Muscle of leg (tissue), 11 donors: ENCODE data around the gene POFUT2. TPM values are rescaled to one million over a fixed set of nuclear protein-coding genes. Genes with fewer than 3 reads are reported as not detected.

Experiments
- DNase-seq: peaks from one replicate; pipeline ENCODE4 v3.0.0; 2013
- H3K27ac ChIP-seq: one replicate; pipeline ENCODE4 v1.5.1; 2013; ENCODE audit warnings: mild to moderate bottlenecking, low read length, control low read depth
- H3K27me3 ChIP-seq: one replicate; pipeline ENCODE4 v1.6.1; 2013; ENCODE audit warnings: low read length; ENCODE audit not compliant: control insufficient read depth, insufficient read depth
- H3K36me3 ChIP-seq: one replicate; pipeline ENCODE4 v1.6.1; 2013; ENCODE audit warnings: low read length; ENCODE audit not compliant: control insufficient read depth, insufficient read depth
- H3K4me1 ChIP-seq: one replicate; pipeline ENCODE4 v1.6.1; 2013; ENCODE audit warnings: low read length; ENCODE audit not compliant: control insufficient read depth, insufficient read depth
- H3K4me3 ChIP-seq: one replicate; pipeline ENCODE4 v1.5.1; 2013; ENCODE audit warnings: low read length, control low read depth
- H3K9me3 ChIP-seq: replicated peaks from 2 replicates; pipeline ENCODE4 v1.6.1; 2013; ENCODE audit warnings: low read depth, low read length; ENCODE audit not compliant: control insufficient read depth
- WGBS: methylation state at CpG from one replicate; pipeline ENCODE4 v1.1.5; 2013; ENCODE audit warnings: missing lambda C conversion rate; ENCODE audit not compliant: insufficient coverage; 5-methylcytosine and 5-hydroxymethylcytosine counted together
- polyA plus RNA-seq, 8 donors: library from polyadenylated mRNA; unstranded; fragments of 120-200 nt; gene quantifications; one replicate each; pipeline versions ENCODE4 v1.2.1 to v1.2.3, GENCODE V29; 2013; ENCODE audit warnings: inconsistent platforms in 1 of 8, low replicate concordance in 1 of 8; ENCODE audit not compliant: insufficient read length in 8 of 8, insufficient read depth in 1 of 8
- total RNA-seq: library from RNA; stranded (reverse); fragments of 120-200 nt; gene quantifications from one replicate; pipeline ENCODE4 v1.2.4, GENCODE V29; 2013

Gene POFUT2
- total and polyA plus RNA-seq, 9 donors: 30.8 to 47.3 (median 37.7) TPM

DNA sequence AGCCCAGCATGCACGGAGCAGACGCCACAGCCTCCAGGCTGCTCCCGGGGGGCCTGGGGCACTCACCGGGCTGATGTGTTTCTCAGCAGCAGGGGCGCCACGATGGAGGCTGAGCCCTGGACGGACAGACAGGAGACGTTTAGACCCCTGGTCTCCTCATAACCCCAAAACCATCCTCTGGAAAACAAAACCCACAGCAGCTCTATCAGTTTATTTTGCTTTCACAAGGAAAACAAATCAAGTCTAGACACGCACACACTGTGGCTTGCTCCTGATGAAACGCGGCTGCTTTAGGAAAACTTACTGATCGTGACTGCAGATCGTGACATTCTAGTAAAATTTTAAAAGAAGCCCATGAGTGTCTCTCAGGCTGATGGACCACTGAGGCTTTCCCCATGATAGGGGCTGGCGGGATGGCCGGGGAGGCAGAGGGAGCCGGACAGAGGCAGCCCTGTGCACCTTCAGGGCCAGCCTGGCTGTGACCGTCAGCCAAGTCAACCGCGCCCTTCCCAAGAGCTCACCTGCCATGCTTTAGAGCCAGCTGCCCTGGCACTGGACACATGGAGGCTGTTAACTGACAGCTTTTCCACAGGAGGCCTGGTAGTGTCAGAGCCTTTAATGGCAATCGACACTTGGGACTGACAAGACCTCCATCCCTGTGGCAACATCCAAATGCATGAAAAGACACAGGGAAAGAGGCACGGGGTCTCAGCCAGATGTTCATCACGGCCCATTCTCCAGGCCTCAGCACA lies 5.2 kb downstream of the POFUT2 start:
- no peak overlapping the region for H3K4me3 ChIP-seq

DNA sequence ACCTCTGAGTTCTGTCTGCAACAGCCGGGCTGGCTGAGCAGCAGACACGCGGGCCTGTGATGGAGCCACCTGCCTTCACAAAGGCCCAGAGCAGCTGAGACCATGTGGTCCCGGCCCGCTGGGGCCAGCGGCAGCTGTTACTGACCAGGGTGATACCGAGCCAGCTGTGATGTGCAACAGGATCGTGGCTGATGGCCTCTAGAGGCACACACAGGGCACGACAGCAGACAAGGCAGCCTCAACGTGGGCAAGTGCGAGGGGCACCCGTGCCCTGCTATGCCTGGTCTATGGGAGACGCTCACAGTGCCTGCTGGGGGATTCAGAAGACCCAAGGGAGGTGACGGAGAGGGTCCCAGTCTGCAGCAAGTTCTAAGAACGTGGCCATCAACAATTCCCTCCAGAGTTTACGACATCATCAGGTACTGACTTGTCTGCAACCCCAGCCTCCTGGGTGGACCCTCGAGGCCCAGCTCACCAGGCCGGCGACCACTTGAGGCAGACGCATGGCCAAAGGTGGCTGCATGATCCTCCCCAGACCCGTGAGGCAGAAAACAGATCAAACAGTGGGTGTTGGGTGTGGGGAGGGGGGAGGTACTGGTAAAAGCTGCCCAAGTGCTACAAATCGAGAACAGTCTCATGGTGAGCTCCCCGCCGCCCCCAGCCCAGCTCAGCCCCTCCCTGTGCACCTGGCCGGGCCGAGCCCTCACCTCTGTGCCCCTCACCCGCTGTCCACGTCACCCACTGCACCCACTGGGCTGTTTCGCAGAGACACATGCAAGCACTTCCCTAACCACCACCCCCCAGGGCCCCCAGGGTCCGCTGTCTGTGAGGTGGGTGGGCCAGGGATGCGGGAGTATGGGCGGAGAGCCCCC lies 6.0 kb downstream of the POFUT2 start:
- peak; percentile 84 for DNase-seq
- WGBS: 72% methylated on average over 22 of the region's 32 CpGs
- peaks cover 86% of the 10 kb centered on the region for H3K36me3 ChIP-seq
- H3K27me3 ChIP-seq: no peaks in the 10 kb centered on the region
- H3K9me3 ChIP-seq: no peaks in the 10 kb centered on the region
- peak overlapping the region; percentile 25 for H3K27ac ChIP-seq
- no peak overlapping the region for H3K4me3 ChIP-seq
- peaks cover 21% of the 10 kb centered on the region for H3K4me1 ChIP-seq

More for the DNA sequence above, 5.2 kb downstream of the POFUT2 start:
- no peaks in the 10 kb centered on the region for H3K9me3 ChIP-seq
- peaks cover 78% of the 10 kb centered on the region for H3K36me3 ChIP-seq
- no peaks in the 10 kb centered on the region for H3K27me3 ChIP-seq
- 77% methylated on average over 21 of the region's 22 CpGs for WGBS
- H3K4me1 ChIP-seq: peaks cover 23% of the 10 kb centered on the region
- no peak overlapping the region for H3K27ac ChIP-seq
- no peak for DNase-seq

DNA sequence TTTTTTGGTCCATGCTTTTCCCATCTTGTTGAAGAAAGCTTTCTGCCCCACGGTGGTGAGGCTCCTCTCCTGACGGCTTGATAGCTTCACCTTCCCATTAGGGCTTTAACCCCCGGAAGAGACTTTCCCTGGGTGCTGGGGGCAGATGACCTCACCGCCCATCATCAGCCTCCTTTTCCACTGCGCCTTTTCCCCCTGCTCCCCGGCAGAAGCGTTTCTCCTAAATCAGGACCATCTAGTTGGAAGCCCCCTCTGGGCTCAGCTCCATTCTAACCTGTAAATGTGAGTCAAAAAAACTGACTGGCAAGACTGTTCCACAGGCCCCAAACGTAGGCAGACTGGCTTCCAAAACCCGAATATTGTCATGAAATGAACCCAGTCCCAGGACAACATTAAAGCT lies 6.7 kb downstream of the POFUT2 start:
- Histone ChIP-seq H3K27me3 (no peaks in the 10 kb centered on the region), H3K4me3 (no peak overlapping the region), H3K4me1 (peaks cover 17% of the 10 kb centered on the region), H3K36me3 (peaks cover 87% of the 10 kb centered on the region), H3K27ac (peak overlapping the region; percentile 32), H3K9me3 (no peaks in the 10 kb centered on the region)
- WGBS: 76% methylated on average over 8 of the region's 9 CpGs
- no peak for DNase-seq

DNA sequence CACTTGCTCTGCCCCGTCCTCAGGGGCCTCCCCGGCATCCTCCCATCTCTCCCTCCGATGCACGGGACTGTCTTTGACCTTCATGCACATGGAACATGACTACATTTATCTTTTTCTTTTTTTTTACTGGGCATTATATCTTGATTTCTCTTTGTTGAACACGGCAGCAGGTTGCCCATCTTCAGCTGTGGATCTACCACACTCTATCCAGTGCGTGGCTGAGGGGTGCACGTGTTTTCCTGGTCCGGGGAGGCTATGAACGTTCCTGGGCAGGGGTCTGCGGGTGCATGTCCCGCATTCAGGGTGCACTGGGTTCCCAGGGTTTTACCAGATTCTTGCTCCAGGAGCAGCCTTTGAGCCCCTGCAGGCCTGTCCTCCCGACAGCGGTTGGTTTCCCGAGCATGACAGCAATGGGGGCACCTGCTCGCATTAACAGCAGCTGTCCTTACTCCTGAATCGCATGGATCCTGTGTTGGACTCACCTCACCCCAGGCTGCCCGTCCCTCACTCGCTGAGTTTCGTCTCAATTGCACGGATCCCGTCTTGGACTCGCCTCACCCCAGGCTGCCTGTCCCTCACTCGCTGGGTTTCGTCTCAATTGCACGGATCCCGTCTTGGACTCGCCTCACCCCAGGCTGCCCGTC lies 7.4 kb downstream of the POFUT2 start:
- Histone ChIP-seq H3K36me3 (peaks cover 86% of the 10 kb centered on the region), H3K4me3 (no peak overlapping the region), H3K27ac (no peak overlapping the region), H3K27me3 (no peaks in the 10 kb centered on the region), H3K4me1 (peaks cover 17% of the 10 kb centered on the region), H3K9me3 (no peaks in the 10 kb centered on the region)
- no peak for DNase-seq
- 90% methylated on average over 28 of the region's 28 CpGs for WGBS

DNA sequence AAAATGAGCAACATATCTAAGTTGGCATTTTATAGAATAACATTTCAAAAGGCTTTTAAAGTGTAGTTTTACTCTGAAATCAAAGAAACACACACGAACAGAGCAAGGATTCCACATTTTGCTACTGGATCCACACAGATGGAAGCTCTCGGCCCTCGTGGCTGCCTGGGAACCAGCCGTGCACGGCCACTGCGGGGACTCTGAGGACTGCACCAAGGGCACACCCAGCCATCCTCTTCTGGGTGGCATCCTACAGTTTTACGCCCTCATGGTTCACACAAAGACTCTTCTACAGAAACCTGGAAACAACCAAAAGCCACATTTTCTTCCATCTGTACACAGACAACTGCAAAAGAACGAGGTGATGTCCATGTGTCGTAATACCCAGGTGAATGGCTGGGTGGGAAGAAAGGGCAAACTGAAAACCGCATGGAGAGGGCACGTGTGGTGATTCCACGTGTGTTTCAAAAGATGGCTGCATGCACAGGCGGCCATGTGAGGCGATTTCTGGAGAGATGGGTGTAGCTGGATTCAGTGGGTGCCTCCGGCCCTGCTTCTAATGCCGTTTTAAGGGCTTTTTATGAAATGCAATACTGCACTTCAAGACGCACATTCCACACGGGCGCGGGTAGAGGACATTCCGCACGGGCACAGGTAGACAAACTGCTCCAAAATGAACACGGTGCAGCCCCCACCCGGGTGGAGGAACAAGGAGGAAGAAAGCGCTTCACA lies 8.1 kb downstream of the POFUT2 start:
- WGBS: 91% methylated on average over 22 of the region's 25 CpGs
- peaks cover under 1% of the 10 kb centered on the region for H3K9me3 ChIP-seq
- peaks cover 17% of the 10 kb centered on the region for H3K4me1 ChIP-seq
- no peak overlapping the region for H3K4me3 ChIP-seq
- no peak for DNase-seq
- H3K36me3 ChIP-seq: peaks cover 86% of the 10 kb centered on the region
- no peak overlapping the region for H3K27ac ChIP-seq
- no peaks in the 10 kb centered on the region for H3K27me3 ChIP-seq

DNA sequence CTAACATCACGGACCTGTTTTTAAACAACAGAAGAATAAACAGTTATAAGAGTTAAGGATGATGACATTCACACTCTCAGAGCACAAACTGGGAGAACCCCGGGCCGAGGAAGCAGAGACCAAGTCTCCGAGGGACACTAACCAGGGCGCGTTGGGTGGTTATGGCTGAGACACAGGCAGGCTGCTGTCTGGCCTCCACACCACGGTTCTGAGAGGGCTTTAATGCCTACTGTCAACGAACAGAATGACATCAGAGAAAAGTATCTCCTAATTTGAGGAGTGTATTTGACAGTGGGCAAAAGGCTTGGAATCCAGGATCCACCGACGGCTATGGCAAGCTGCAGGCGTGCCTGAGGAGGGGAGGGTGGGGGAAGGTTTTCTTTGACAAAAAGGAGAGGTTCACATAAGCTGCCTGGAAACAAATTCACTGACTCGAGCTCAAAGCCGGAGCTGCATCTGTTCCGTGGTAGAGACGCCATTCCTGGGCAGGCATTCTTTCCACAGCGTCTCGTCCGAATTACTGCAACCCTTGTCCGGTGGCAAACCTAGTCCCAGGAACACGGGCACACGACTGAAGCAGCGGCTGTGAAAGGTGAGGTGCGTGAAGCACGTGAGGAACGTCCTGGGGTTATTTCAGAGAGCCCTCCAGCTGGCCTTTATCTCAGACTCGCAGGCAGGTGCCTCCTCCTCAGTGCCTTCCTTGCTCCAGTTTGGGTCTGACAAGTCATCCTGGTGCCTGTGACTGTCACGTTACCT lies 9.4 kb downstream of the POFUT2 start:
- DNase-seq: no peak
- Histone ChIP-seq H3K4me3 (no peak overlapping the region), H3K4me1 (peaks cover 17% of the 10 kb centered on the region), H3K9me3 (peaks cover 6% of the 10 kb centered on the region), H3K36me3 (peaks cover 81% of the 10 kb centered on the region), H3K27ac (no peak overlapping the region), H3K27me3 (no peaks in the 10 kb centered on the region)
- WGBS: 92% methylated on average over 26 of the region's 27 CpGs

DNA sequence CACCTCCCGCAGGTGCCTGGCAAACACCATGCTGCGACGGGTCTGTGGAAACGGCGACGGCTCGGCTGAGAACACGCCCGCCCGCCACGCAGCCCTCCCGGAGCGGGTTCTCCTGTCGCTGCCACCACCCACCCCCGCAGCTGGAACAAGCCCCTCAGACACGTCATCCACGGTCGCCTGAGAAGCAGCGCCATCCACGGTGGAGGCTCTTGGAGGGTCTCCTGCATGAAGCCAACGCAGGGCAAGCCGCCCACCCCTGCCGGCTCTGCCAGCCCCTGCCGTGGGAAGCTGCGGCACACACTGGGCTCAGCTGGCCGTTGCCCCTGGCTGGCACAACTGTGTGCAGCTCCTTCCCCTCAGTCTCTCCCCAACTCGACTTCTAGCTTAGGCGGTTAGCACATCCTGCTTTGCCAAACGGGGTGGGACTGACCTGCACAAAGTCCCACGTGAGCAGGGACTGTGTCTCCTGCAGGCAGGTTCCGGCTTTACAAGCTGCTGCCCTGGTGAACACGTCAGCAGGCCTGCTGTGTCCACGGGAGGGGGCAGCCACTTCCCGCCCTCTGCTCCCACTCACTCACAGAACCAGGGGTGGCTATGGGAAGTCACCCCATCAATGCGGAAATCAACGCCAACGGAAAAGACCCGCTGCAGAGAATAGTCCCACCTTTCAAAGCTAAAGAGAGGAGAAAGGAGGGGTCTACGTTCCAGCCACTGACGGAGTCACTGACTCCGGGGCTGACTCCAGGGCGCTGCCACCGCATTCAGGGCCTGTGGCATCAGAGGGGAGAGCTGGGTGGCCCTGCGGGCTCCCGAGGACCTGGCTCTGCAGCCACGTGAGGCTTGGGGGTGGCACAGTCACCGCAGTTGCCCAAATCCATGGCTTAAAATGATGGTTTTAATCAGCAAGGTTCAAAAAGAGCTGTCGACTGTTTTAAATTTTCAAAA lies 10.3 kb downstream of the POFUT2 start:
- WGBS: 91% methylated on average over 41 of the region's 48 CpGs
- H3K27ac ChIP-seq: no peak overlapping the region
- peaks cover 17% of the 10 kb centered on the region for H3K4me1 ChIP-seq
- no peak overlapping the region for H3K4me3 ChIP-seq
- H3K36me3 ChIP-seq: peaks cover 75% of the 10 kb centered on the region
- no peaks in the 10 kb centered on the region for H3K27me3 ChIP-seq
- H3K9me3 ChIP-seq: peaks cover 6% of the 10 kb centered on the region
- DNase-seq: no peak

DNA sequence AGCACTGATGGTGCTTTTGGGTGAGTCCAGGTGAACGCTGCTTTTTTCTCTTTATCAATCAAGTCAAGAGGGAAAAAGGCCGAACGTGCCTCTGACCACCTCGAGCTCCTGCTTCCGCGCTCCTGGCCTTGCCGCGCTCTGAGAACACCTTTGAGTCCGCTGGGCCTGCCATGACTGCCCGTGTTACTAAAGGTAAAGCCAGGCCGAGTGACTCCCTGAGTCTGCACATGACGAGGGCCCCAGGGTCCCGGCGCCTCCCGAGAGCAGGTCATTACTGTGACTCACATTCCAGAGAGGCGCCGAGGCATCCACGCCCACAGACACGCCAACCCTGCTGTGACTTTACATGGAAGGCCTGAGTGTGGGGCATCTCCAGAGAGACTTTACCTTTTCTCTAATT lies 11.1 kb downstream of the POFUT2 start:
- Histone ChIP-seq H3K27ac (no peak overlapping the region), H3K9me3 (peaks cover 11% of the 10 kb centered on the region), H3K4me1 (peaks cover 10% of the 10 kb centered on the region), H3K36me3 (peaks cover 74% of the 10 kb centered on the region), H3K27me3 (no peaks in the 10 kb centered on the region), H3K4me3 (no peak overlapping the region)
- DNase-seq: no peak
- WGBS: 97% methylated on average over 19 of the region's 19 CpGs
